GM10248 (cell line): Measurements from ENCODE around the gene ABRAXAS1.
"Not testable (repeated sequence)": the region's sequence is repeated elsewhere in the genome, so short reads cannot be mapped to it uniquely, and the experiment has no call there.

Experiments
- CTCF ChIA-PET: fragments of 300-600 bp; sonication (Branson Sonifier 250); formaldehyde crosslinking; extraction: SDS; loops from one replicate; lab custom pipeline; 2021; ENCODE audit warnings: antibody characterized with exemption; lab: Yijun Ruan, JAX
- POLR2A ChIA-PET: fragments of 350-650 bp; sonication (Branson Sonifier 250); formaldehyde crosslinking; extraction: SDS; loops from one replicate; lab custom pipeline; 2020; ENCODE audit warnings: antibody characterized with exemption; lab: Yijun Ruan, JAX
- DNase-seq: peaks from one replicate; pipeline ENCODE4 v3.0.0; 2012; ENCODE audit errors: extremely low spot score
- TF ChIP-seq, protein P1 (sequence below): IDR thresholded peaks from 2 replicates; pipeline ENCODE4 v1.5.1; 2012; ENCODE audit warnings: mild to moderate bottlenecking, low read depth; ENCODE audit errors: extremely low read depth, missing control alignments, control extremely low read depth

ABRAXAS1 gene

GRCh38 chr4:83484500-83485461 lies at the start of gene ABRAXAS1:
Gene ABRAXAS1 (minus strand): TSS chr4:83485100. CDS start chr4:83485072, 28 bp downstream.
- CTCF ChIA-PET: interaction anchor here (1.4 to 2.0 kb wide), 2 partner anchors 24 to 26 kb away, joined by 3 to 6 read pairs; no protein-coding TSS in a partner anchor
- POLR2A ChIA-PET: interaction anchor here (0.6 kb wide), 1 partner anchor 26 kb away, joined by 3 read pairs; no protein-coding TSS in a partner anchor
- TF ChIP-seq, protein P1, sequence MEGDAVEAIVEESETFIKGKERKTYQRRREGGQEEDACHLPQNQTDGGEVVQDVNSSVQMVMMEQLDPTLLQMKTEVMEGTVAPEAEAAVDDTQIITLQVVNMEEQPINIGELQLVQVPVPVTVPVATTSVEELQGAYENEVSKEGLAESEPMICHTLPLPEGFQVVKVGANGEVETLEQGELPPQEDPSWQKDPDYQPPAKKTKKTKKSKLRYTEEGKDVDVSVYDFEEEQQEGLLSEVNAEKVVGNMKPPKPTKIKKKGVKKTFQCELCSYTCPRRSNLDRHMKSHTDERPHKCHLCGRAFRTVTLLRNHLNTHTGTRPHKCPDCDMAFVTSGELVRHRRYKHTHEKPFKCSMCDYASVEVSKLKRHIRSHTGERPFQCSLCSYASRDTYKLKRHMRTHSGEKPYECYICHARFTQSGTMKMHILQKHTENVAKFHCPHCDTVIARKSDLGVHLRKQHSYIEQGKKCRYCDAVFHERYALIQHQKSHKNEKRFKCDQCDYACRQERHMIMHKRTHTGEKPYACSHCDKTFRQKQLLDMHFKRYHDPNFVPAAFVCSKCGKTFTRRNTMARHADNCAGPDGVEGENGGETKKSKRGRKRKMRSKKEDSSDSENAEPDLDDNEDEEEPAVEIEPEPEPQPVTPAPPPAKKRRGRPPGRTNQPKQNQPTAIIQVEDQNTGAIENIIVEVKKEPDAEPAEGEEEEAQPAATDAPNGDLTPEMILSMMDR: no peak
- DNase-seq: peak; percentile 99

GRCh38 chr4:83527671-83528070 lies 42.8 kb upstream of the ABRAXAS1 start:
- ChIA-PET CTCF (interaction anchor here (1.0 kb wide), 1 partner anchor 8 kb away, joined by 3 read pairs; no protein-coding TSS in a partner anchor), POLR2A (no interaction called here)
- TF ChIP-seq, protein P1: no peak
- no peak for DNase-seq

GRCh38 chr4:83522239-83522638 lies 37.3 kb upstream of the ABRAXAS1 start:
- DNase-seq: no peak
- TF ChIP-seq, protein P1: no peak
- POLR2A ChIA-PET: no interaction called here
- CTCF ChIA-PET: interaction anchor here (1.4 kb wide), 1 partner anchor 14 kb away, joined by 5 read pairs; no protein-coding TSS in a partner anchor

GRCh38 chr4:83516042-83516772 lies 31.3 kb upstream of the ABRAXAS1 start:
- ChIA-PET CTCF (no interaction called here), POLR2A (no interaction called here)
- TF ChIP-seq, protein P1: no peak
- DNase-seq: no peak

DNA sequence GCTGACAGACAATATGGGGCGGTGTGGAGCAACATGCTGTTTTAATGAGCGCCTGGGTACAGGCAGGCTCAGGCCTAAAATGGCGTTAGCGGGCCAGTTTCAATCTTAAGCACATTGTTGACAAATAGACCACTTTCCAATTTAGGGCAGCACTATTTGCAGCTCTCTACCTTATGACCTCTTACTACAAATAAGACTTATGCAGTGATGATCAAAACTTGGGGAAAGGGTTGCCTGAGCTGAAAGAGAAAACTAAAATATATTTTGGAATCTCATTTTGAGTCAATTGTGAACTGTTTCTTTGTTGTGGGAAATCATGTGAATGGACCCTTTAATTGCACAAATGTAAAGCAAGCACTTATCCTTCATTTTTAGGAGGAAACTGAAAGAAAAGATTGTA lies 25.5 kb upstream of the ABRAXAS1 start:
- ChIA-PET POLR2A (no interaction called here), CTCF (interaction anchor here (0.8 to 4.1 kb wide), 4 partner anchors 20 to 132 kb away, joined by 3 to 51 read pairs (median 18); no protein-coding TSS in a partner anchor)
- DNase-seq: no peak
- TF ChIP-seq, protein P1: no peak

- CTCF ChIA-PET: interaction anchor here (0.8 to 4.1 kb wide), 13 partner anchors 10 to 1462 kb away, joined by 3 to 51 read pairs (median 5); partner anchors contain the start of gene ABRAXAS1
- POLR2A ChIA-PET: not testable (repeated sequence)
- peak; percentile 46 for DNase-seq
- TF ChIP-seq, protein P1: peak; percentile 54
Measured at GRCh38 chr4:83509156-83509585, 24.3 kb upstream of the ABRAXAS1 start.
